GM18502 (cell line): ENCODE data around the gene BEGAIN.

Experiments
- ATAC-seq: cut with Tn5 transposase; IDR thresholded peaks from one replicate; pipeline ENCODE4 v1.9.1; 2021; ENCODE audit warnings: mild to moderate bottlenecking; ENCODE audit not compliant: unreplicated experiment, poor library complexity

Gene BEGAIN

DNA sequence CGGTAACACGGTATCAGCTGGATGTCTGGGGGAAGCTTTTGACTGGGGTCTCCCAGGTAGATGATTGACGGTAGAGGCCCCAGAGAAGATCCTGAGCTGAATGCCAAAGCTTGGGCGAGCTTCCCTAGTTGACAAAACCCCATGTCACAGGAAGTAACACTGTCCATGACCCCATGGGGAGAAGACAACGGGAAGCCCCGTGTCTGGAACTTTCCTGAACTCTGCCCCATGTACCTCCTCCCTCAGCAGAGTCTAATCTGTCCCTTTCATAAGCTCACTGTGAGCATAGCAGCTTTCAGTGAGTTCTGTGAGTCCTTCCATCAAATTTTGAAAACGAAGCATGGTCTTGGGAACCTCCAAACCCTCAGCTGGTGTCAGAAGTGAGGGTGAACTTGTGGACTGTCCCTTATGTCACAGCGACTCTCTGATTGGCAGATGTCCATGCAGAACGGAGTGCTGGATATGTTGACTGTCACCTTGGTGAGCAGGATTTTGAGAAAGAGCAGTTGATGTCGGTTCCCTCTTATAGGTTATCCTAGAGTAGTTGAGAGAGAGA, 29.7 kb upstream of the BEGAIN start:
- no peak for ATAC-seq

DNA sequence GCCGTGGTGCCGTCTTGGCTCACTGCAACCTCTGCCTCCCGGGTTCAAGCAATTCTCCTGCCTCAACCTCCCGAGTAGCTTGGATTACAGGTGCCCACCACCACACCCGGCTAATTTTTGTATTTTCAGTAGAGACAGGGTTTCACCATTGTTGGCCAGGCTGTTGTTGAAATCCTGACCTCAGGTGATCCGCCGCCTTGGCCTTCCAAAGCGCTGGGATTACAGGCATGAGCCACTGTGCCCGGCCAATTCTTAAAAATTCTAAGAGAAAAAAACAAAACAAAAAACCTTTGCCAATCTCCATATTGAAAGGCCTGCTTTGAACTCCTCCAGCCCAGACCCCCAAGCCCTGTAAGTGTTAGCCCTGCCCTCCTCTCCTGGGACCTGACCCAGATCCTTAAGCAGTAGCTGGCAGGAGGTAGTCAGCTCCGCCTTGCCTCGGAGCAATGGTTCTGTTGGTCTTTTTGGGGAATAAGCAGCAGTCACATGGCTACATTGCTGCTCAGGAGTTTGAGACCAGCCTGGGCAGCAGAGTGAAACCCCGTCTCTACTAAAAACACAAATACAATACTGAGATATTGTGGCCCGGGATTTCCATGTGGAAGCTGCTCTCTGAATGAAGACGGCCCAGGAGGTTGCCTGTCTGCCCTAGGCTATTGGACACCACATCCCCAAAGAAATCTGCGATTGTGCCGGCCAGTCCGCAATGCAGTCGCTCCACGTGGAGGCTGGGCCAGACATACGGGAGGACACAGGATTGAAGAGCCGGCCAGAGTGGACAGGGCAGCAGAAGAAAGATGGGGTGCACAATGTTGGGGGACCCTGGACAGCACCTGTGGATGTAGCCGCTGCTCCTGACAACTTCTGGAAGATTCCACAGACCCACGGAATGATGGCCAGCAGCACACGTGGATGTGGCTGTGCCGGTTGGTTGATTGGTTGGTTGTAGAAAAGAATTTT, 28.8 kb upstream of the BEGAIN start:
- ATAC-seq: no peak

DNA sequence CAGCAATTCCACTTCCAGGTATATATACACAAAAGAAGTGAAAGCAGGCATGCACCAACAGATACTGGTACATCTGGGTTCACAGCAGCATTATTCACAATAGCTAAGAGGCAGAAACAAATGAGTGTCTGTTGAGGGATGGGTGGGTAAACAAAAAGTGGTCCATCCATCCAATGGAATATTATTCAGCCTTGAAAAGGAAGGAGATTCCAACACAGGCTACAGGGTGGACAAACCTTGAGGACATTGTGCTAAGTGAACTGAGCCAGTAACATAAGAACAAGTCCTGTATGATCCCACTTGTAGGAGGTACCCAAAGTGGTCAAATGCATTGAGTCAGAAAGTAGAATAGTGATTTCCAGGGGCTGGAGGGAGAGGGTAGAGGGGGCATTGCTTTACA, 27.6 kb upstream of the BEGAIN start:
- no peak for ATAC-seq

DNA sequence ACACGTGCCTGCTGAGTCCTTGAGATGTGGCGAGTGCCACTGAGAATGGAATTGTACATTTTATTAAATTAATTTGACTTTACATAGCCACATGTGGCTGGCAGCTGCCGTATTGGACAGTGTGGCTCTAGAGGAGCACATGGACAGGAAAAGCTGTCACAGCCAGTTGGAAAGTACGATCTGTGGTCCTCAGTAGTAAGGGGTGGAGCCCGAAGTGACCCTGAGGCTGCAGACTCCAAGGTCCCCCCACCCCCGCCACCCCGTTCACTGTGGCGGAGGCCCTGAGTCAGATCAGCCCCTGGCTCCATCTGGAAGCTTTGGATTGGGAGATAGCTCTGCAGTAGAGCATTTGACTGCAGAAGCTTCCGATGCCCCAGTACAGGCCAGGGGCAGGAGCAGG, 25.8 kb upstream of the BEGAIN start:
- ATAC-seq: no peak

DNA sequence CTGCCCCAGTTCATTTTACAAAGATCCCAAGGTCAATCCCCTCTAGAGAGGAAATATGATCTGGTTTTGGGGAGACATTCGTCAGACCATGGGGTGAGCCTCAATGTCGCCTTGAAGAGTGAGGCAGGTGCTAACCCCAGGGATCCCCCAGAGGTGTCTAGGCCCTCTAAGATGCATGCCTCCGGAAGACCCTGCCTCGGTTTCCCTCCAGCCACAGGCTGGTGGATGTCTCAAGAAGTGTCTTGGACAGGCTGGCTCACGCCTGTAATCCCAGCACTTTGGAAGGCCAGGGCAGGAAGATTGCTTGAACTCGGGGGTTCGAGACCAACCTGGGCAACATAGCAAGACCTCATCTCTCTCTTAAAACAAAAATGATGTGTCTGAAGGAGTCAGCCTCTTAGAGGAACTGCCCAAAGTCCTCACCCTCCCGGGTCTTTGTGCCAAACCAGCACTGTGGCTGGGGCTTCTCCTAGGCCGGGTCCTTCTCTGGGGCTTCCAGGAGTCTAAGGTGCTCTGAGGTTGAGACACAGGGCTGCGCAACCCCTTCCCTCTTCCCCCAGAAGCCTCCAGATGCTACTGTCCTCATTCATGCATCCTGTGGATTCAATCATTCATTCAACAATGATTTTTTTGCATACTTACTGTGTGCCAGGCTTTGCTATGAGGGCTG, 24.7 kb upstream of the BEGAIN start:
- ATAC-seq: no peak

DNA sequence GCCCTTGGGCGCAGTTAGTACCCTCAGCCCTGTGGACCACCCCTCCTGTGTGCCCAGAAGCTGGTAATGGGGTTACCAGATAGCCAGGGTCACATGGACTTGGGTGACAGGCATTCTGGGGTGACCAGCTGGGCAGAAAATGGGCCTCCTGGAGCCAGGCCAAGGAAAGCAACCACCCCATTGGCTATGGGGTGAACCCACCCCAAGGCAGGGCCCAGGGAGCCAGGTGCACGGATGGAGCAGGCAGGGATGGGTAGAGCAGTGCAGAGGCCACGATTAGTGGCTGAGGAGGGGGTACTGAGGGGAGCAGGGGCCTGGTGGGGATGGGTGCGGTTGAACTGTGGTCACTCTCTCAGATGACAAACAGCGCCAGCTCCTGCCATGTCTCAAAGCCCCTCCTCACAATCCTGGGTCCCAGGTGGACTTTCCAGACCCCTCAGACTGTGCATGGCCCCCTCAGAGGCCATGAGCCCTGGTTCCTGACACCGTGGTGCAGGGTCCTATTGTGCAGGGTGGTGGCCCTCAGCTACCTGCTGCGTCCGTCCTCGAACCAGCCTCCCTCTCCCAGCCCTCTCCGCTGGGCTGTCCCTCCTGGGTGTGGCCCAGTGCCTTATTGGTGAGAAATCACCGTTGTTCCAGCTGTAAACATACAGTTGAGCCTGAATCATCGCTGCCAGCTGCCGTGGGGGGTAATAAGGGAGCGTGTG, 23.4 kb upstream of the BEGAIN start:
- ATAC-seq: no peak

DNA sequence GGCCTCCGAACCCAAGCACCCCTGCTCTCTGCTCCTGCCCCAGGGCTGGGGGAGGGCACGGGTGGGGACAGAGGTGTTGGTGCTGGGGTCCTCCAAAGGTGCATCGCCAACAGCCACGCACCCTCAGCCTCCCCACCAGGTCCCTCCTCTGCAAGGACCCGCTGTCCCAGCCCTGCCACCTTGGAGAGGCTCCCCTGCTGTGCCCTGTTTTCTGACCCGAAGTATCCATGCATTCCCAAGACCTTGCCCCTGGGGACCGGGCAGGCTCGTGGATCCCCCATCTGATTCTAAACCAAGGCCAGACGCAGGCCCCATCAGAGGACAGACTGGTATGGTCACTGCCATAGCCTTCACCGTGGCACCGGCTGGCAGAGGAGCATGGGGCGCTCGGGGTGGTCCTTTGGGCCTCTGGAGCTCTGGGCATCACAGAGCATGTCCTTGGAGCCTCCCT, 22.7 kb upstream of the BEGAIN start:
- ATAC-seq: no peak

DNA sequence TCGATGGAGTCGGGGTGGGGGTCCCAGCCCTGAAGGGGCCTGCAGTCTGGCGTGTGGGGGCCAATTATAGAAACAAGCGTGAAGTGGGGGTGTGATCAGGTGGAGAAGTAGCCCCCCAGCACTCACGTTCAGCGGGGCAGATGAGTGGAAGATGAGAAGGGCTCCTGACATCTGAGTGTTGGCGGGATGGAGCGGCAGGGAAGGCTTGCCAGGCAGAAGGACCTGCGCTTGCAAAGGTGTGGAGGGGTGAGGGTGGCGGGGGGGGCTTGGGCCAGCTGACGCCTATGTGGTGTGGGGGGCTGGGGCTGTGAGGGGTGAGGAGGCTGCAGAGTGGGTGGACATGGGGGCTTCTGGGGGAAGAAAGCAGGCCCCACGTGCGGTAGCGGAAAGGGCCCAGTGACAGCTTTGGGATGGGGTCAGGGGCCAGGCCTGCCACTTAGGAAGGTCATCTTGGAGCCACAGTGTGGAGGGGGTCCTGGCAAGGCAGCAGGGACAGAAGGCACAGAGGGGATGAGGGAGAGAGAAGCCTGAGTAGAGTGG, 22.2 kb upstream of the BEGAIN start:
- no peak for ATAC-seq

DNA sequence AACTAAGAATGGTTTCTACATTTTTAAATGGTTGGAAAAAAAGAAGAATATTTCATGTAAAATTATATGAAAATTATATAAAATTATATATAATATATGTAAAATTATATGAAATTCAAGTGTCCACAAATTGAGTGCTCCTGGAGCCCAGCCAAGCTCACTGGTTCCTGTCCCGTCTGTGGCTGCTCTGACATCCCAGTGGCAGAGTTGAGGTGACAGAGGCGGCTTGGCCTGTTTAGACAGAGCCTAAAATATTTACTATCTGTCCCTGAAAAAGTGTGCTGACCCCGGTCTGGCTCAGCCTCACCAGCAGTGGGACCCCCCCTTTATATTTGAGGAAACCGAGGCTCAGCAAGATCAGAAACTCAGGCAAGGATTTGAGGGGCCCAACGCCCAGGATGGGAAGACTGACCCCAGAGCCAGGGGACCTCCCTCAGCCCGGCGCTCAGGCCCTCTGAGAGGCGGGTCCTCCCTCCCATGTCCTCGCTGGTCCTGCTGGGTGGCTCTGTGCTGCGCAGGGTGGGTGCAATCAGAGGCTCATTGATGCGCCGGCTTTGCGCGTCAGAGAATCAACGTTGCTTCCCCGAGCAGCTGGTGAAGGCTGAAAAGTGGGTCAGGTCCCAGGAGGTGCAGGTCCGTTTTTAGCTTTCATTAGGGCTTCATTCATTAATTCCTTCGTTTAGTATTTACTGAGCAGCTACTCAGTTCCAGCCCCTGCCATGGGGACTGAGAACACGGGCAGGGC, 21.5 kb upstream of the BEGAIN start:
- no peak for ATAC-seq

DNA sequence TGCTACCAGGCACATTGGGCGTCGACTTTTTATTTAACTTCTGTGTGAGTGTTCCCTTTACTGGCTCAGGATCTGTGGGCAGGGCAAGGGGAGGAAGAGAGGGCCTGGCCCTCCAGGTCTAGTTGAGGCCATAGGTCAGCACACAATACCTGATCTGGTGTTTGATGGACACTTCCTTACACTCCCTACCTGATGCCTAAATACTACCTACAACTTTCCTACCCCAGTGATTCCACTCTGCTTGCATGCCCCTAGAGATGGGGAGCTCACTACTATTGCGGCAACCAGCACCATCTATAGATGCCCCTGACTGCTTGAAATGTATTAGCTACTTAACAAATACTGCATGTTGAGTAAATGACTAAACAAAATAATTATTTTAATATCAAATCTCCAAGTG, 20.8 kb upstream of the BEGAIN start:
- no peak for ATAC-seq

DNA sequence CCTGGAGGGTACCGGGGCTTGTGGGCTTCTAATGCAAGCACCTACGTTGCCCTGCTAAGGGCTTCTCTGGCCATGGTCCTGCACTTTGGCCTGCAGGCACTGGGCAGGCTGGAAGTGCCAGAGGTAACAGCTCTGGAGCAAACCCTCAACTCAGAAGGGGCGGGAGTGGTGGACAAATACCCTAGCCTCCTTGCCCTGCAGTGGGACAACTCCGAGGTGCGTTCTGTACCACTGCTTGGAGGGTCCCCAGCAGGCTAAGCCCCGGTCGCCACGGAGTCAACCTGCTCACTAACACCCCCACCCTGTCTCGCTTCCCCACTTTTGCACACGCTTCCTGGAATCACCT, 20.4 kb upstream of the BEGAIN start:
- ATAC-seq: no peak

DNA sequence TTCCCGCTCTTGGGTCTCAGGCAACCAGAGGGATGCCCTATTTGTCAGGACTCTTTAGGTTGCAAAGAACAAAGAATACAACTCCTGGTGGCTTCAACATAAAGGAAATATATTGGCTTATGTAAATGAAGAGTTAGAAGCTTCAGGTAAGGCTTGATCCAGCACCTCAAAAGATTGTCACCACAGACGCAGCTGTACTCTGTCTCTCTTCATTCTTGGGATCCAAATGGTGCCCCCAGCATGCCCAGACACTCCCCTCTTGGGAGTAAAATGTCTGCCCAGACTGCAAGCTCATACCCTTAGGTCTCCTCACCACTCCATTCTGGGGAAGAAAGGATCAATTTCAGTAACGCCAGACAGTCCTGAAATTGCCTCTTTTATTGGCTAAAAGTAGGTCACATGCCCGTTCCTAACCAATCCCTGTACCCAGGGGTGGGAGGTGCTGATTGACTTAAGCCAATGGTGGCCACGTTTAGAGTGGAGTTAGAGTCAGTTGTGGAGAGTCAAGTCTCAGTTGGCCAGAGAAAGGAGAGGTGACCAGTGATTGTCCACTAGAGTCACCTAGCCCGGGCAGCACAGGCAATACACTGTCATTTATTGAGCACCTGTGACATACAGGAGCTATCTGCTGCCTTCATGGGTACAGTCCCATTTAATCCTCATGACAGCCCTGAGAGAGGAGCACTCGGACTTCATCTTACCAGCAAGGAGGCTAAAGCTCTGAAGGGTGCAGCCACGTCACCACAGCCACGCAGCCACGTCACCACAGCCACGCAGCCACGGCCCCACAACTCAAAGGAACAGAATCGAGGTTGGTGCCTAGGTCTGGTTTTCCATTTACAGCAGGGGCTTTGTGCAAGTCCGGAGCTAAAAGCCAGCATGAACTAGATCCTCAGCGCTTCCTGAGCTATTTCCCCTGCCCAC, 19.7 kb upstream of the BEGAIN start:
- no peak for ATAC-seq

DNA sequence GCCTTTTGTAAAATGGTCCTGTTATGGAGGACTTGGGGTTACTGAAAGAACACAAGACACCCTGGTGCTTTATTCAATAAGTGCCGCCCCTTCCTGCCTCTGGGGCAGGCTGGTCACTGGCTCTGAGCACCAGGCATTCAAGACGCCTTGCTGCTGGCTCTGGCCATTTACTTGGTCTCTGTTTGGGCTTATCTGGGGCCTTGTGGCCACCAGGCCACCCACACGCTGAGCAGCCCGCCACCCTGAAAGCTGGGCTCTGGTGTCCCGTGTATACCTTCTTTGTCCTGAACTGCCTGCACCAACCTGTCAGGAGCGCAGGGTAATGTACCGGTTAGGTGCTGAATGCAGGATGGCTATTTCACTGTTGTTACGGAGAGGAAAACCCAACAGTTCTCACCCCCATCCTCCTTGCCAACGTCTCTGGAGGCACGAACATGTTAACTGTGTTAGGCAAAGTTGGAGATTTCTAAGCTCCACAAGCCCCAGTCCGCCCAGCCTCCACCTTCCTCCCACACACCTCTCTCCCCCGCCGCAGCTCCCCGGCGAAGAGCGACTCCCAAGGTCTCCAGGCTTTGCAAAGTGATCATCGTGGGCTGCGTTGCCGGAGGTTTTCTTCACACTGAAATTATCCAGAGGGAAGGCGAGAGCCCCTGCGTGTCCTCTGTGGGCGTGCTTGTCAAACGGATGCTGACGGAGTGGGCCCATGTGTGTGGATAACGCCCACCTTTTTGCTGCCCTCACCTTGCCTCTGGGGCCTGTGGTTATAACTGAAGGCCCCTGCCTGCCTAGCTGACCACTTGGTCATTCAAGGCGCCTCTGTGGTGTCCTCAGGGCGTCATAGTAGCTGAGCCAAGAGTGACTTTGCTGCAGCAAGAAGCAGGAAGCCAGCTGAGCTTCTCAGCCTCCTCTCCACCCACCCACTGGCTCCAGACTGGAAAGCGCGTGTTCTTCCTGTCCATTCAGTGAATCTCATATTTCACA, 18.8 kb upstream of the BEGAIN start:
- ATAC-seq: no peak

DNA sequence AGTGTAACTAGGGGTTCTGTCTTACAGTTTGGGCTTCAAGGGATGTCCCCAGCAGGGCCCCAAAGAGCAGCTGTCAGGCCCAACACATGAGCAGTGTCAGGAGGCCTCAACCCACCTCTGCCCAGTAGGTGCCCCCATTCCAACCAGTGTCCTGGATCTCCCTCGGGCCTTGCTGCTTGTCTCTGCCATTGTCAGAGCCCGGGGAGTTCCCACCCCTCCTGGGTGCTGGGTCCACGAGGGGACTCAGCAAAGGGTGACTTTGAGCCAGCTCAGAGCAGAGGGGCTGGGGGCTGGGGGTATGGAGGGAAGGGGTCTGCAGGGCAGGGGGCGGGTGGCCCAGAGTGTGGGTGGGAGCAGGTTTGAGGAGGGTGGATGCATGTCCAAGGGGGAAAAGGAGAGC, 18.0 kb upstream of the BEGAIN start:
- ATAC-seq: no peak

DNA sequence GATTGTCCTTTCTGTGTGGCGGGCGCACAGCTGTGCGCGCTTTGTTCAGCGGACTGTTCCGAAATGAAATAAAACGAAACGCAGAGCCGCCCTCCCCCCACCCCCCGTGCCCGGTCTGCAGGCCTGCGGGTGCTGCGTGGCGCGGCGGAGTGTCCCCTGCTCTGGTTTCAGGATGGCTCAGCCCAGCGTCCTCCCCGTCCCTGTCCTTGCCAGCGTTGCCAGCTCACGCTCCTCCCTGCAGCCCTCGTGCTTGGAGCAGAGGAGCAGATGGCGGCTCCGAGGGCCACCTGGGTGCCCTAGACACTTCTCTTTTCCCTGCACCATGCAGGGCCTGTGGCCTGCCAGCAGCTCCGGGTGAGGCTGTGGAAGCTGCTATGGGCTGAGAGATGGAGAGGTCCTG, 17.5 kb upstream of the BEGAIN start:
- no peak for ATAC-seq

DNA sequence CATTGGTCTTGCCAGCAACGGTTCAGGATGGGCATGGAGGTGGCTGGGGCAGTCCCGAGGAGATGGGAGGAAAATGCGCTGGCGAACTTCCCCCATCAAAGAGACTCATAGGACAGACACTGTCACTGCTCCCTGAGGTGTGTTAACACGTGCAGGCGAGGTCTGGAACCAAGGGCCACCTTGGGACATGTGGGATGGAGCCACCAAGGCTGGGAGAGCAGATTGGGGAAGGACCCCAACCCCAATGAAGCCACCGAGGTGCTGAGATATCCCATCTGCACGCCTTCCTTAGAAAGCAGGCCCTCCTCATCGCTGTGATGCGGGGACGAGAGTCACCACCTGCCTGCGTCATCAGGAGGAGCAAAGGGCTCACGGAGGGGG, 16.9 kb upstream of the BEGAIN start:
- ATAC-seq: no peak

DNA sequence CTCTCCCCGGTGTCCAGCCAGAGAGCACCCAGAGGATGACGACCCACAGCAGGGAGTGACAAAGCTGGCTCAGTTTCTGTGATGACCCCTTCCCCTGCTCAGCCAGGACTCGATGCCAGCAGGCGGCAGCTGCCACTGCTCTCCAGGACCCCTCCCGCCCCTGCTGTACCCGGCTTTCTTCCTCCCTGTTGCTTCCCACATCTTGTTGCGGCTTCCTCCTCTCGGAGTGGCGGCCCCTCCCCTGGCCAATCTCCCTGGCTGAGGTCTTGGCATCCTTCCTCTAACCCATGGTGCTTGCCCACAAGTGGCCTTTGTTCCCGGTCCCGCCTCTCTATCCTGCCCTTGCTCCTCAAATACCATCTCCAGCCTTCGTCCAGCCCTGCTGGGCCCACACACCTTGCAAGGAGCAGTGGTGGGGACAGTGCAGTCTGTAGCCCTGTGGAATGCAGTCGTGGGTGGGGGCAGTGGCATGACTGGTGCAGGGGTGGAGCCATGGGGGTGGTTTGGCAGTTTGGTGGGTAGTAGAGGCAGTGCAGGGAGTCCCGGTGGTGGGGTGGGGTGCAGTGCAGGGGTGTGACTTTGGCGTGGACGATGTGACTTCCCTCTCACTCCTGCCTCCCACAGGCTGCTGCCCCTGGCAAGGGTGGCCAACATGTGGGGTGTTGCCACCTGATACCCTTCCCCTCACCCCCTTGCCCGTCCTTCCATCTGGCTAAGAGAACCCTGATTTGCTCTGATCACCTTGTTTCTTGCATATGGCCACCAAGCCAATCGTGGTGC, 16.3 kb upstream of the BEGAIN start:
- no peak for ATAC-seq
